Panc1 (cell line): Measurements from ENCODE around the gene PTPRK.

Experiments
- CTCF ChIP-seq: fragments of 450-650 bp; IDR thresholded peaks from 2 replicates; pipeline ENCODE4 v1.5.1; 2017; ENCODE audit warnings: mild to moderate bottlenecking
- POLR2AphosphoS5 ChIP-seq: IDR thresholded peaks from 2 replicates; pipeline ENCODE4 v1.6.1; 2012; ENCODE audit warnings: mild to moderate bottlenecking, low read depth, low read length, moderate library complexity
- SIN3A ChIP-seq: IDR thresholded peaks from 2 replicates; pipeline ENCODE4 v1.6.1; 2012; ENCODE audit warnings: low read depth, mild to moderate bottlenecking, low read length, moderate library complexity, borderline replicate concordance; ENCODE audit not compliant: insufficient read depth
- TCF7L2 ChIP-seq: IDR thresholded peaks from 2 replicates; pipeline ENCODE4 v1.6.1; 2011; ENCODE audit warnings: mild to moderate bottlenecking, low read depth, low read length, inconsistent platforms

GRCh38 chr6:128495536-128496333, 24.7 kb downstream of the PTPRK start:
- TF ChIP-seq CTCF = no peak
- no peak for TF ChIP-seq TCF7L2
- TF ChIP-seq SIN3A = no peak
- no peak for TF ChIP-seq POLR2AphosphoS5
